NCI-H2107 treated with DMSO at 0.1 percent for 48 hours (cell line): ENCODE data around the gene SDC3.
A peak's percentile ranks its signal among the peaks of the same experiment; 100 is the strongest.
"Not testable (repeated sequence)": the region's sequence is repeated elsewhere in the genome, so short reads cannot be mapped to it uniquely, and the experiment has no call there.

ENCODE experiments used
- DNase-seq: peaks from one replicate; lab custom pipeline; 2025; ENCODE audit not compliant: unreplicated experiment; lab: John Stamatoyannopoulos, UW

SDC3 gene

GRCh38 chr1:30908696-30909364 is at the start of gene SDC3:
SDC3 (minus strand) TSS chr1:30908758; CDS start chr1:30908586, 172 bp downstream.
- DNase-seq, result no peak

GRCh38 chr1:30957560-30958222 is 49.1 kb upstream of the SDC3 start:
- DNase-seq, result no peak

GRCh38 chr1:30955448-30956015 is 47.0 kb upstream of the SDC3 start:
- DNase-seq, result no peak

- no peak for DNase-seq
Observed at GRCh38 chr1:30953685-30954084, 45.1 kb upstream of the SDC3 start.

GRCh38 chr1:30952098-30952497 is 43.5 kb upstream of the SDC3 start:
- no peak for DNase-seq

- no peak for DNase-seq
Observed at GRCh38 chr1:30950700-30951099, 42.1 kb upstream of the SDC3 start.

GRCh38 chr1:30950053-30950452 is 41.5 kb upstream of the SDC3 start:
- no peak for DNase-seq

- DNase-seq, result not testable (repeated sequence)
Observed at GRCh38 chr1:30949487-30949838, 40.9 kb upstream of the SDC3 start.

GRCh38 chr1:30948813-30949486 is 40.4 kb upstream of the SDC3 start:
- not testable (repeated sequence) for DNase-seq

- no peak for DNase-seq
Observed at GRCh38 chr1:30948278-30948677, 39.7 kb upstream of the SDC3 start.

GRCh38 chr1:30947212-30947611 is 38.7 kb upstream of the SDC3 start:
- no peak for DNase-seq

- peak; percentile 18 for DNase-seq
Observed at GRCh38 chr1:30942326-30942963, 33.9 kb upstream of the SDC3 start.

- DNase-seq, result no peak
Observed at GRCh38 chr1:30940541-30940940, 32.0 kb upstream of the SDC3 start.

GRCh38 chr1:30936541-30937171 is 28.1 kb upstream of the SDC3 start:
- DNase-seq, result no peak

- not testable (repeated sequence) for DNase-seq
Observed at GRCh38 chr1:30935758-30936157, 27.2 kb upstream of the SDC3 start.

- DNase-seq, result peak; percentile 93
Observed at GRCh38 chr1:30934613-30935012, 26.1 kb upstream of the SDC3 start.

- no peak for DNase-seq
Observed at GRCh38 chr1:30933874-30934252, 25.3 kb upstream of the SDC3 start.

GRCh38 chr1:30930631-30931173 is 22.1 kb upstream of the SDC3 start:
- no peak for DNase-seq

- no peak for DNase-seq
Observed at GRCh38 chr1:30929944-30930525, 21.5 kb upstream of the SDC3 start.

GRCh38 chr1:30929135-30929889 is 20.8 kb upstream of the SDC3 start:
- peak; percentile 24 for DNase-seq
